SK-N-SH (cell line): Measurements from ENCODE around the gene PIAS3.

Source experiments
- CHD2 ChIP-seq: fragments of 150-350 bp; IDR thresholded peaks from 2 replicates; pipeline ENCODE4 v1.6.1; 2018; ENCODE audit warnings: low read length; ENCODE audit not compliant: partially characterized antibody
- ELF1 ChIP-seq: IDR thresholded peaks from 2 replicates; pipeline ENCODE4 v1.4.0; 2012
- EZH2phosphoT487 ChIP-seq: fragments of 200-600 bp; sonication (generic); IDR thresholded peaks from 2 replicates; pipeline ENCODE4 v1.6.1; 2017; ENCODE audit warnings: low read depth, mixed run types, mild to moderate bottlenecking, antibody characterized with exemption, moderate library complexity, borderline replicate concordance
- FOXJ3 ChIP-seq: sonication (generic); formaldehyde crosslinking; IDR thresholded peaks from 2 replicates; pipeline ENCODE4 v1.5.1; 2020; ENCODE audit warnings: mild to moderate bottlenecking, missing genetic modification reagents
- NFIC ChIP-seq: IDR thresholded peaks from 2 replicates; pipeline ENCODE4 v1.4.0; 2012; ENCODE audit warnings: borderline replicate concordance
- RAD21 ChIP-seq: IDR thresholded peaks from 2 replicates; pipeline ENCODE4 v1.6.1; 2012; ENCODE audit warnings: mild to moderate bottlenecking, low read length
- RFX5 ChIP-seq: IDR thresholded peaks from 2 replicates; pipeline ENCODE4 v1.6.1; 2012; ENCODE audit warnings: mild to moderate bottlenecking, improper control_type of control experiment, low read length
- RXRA ChIP-seq: IDR thresholded peaks from 2 replicates; pipeline ENCODE4 v1.4.0; 2012; ENCODE audit warnings: low read depth, mild to moderate bottlenecking, borderline replicate concordance
- SIN3A ChIP-seq: IDR thresholded peaks from 2 replicates; pipeline ENCODE4 v1.6.1; 2012; ENCODE audit warnings: low read depth, mild to moderate bottlenecking, low read length, moderate library complexity, borderline replicate concordance
- SMC3 ChIP-seq: IDR thresholded peaks from 2 replicates; pipeline ENCODE4 v1.6.1; 2012; ENCODE audit warnings: low read depth, low read length, improper control_type of control experiment
- TEAD4 ChIP-seq: IDR thresholded peaks from 2 replicates; pipeline ENCODE4 v1.4.0; 2012; ENCODE audit warnings: mild to moderate bottlenecking, borderline replicate concordance; ENCODE audit not compliant: insufficient read depth
- YY1 ChIP-seq: IDR thresholded peaks from 2 replicates; pipeline ENCODE4 v1.4.0; 2012; ENCODE audit warnings: low read depth, mild to moderate bottlenecking
- TF ChIP-seq, protein P1 (sequence below): fragments of 200-600 bp; sonication (generic); IDR thresholded peaks from 2 replicates; pipeline ENCODE4 v1.6.1; 2017; ENCODE audit warnings: antibody characterized with exemption, mild to moderate bottlenecking, moderate library complexity
- TF ChIP-seq, protein P2 (sequence below): IDR thresholded peaks from 2 replicates; pipeline ENCODE4 v1.4.0; 2012; ENCODE audit warnings: low read depth, borderline replicate concordance

DNA sequence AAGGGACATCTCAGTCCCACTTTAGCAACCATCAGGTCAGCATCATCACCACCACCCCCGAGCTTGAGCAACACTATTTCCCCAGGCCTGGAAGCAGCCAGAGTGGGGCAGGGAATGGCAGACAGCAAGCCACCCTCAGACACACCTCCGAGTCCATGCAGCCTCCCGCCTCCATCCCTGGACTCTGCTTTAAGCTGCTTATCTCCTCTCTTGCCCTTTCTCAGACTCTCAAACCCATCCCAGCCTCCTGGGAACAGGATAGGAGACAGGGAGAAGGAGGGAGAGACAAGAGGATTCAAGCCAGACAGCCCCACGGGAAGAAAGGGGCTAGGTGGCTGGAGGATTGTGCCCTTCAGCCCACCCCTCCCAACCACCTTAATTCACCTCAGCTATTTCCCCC is 1.7 kb downstream of the PIAS3 start:
- no peak for TF ChIP-seq TEAD4
- TF ChIP-seq, protein P1, sequence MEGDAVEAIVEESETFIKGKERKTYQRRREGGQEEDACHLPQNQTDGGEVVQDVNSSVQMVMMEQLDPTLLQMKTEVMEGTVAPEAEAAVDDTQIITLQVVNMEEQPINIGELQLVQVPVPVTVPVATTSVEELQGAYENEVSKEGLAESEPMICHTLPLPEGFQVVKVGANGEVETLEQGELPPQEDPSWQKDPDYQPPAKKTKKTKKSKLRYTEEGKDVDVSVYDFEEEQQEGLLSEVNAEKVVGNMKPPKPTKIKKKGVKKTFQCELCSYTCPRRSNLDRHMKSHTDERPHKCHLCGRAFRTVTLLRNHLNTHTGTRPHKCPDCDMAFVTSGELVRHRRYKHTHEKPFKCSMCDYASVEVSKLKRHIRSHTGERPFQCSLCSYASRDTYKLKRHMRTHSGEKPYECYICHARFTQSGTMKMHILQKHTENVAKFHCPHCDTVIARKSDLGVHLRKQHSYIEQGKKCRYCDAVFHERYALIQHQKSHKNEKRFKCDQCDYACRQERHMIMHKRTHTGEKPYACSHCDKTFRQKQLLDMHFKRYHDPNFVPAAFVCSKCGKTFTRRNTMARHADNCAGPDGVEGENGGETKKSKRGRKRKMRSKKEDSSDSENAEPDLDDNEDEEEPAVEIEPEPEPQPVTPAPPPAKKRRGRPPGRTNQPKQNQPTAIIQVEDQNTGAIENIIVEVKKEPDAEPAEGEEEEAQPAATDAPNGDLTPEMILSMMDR = no peak
- TF ChIP-seq RFX5 = no peak
- TF ChIP-seq ELF1 = no peak
- no peak for TF ChIP-seq SMC3
- TF ChIP-seq NFIC = no peak
- TF ChIP-seq CHD2 = no peak
- no peak for TF ChIP-seq YY1
- no peak for TF ChIP-seq EZH2phosphoT487
- no peak for TF ChIP-seq RAD21
- no peak for TF ChIP-seq RXRA
- TF ChIP-seq SIN3A = no peak
- TF ChIP-seq FOXJ3 (CRISPR knock-in tag) = no peak
- TF ChIP-seq, protein P2, sequence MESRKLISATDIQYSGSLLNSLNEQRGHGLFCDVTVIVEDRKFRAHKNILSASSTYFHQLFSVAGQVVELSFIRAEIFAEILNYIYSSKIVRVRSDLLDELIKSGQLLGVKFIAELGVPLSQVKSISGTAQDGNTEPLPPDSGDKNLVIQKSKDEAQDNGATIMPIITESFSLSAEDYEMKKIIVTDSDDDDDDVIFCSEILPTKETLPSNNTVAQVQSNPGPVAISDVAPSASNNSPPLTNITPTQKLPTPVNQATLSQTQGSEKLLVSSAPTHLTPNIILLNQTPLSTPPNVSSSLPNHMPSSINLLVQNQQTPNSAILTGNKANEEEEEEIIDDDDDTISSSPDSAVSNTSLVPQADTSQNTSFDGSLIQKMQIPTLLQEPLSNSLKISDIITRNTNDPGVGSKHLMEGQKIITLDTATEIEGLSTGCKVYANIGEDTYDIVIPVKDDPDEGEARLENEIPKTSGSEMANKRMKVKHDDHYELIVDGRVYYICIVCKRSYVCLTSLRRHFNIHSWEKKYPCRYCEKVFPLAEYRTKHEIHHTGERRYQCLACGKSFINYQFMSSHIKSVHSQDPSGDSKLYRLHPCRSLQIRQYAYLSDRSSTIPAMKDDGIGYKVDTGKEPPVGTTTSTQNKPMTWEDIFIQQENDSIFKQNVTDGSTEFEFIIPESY = no peak
